ENCODE results near the gene ACTR1A. TPM values are rescaled to one million over a fixed set of nuclear protein-coding genes. Genes with fewer than 3 reads are reported as not detected.
A peak's percentile ranks its signal among the peaks of the same experiment; 100 is the strongest.
"Not testable (repeated sequence)": the region's sequence is repeated elsewhere in the genome, so short reads cannot be mapped to it uniquely, and the experiment has no call there.

ACTR1A gene
- total RNA-seq, 1 experiment from 2014 or later: 128 TPM

DNA sequence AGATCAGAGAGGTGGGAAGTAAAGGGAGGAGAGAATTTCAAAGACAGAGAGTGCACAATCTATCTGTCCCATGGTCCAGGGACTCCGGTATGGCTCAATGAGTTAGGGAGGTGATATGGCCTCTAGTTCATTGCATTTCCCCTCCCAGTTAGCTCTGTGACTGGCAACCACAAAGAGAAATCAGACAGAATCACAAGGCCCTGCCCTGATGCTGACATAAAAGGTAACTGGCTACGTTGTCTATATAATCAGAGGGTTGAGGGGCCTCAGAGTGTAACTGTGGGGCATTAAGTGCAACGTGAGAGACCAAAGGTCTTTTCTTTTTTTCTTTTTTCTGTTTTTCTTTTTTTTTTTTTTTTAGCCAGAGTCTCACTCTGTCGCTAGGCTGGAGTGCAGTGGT is 43.9 kb downstream of the ACTR1A start:
- ChIA-PET CTCF (no interaction called here), POLR2A (ENCODE audit: low non-redundant PET) (no interaction called here)
- DNase-seq (ENCODE audit: low spot score): no peak
- peaks cover 6% of the 10 kb centered on the region for H3K4me1 ChIP-seq (ENCODE audit: insufficient read depth, low read length, poor library complexity, severe bottlenecking)
- H3K27me3 ChIP-seq (replicated peaks; ENCODE audit: insufficient read depth, low read depth, low read length, poor library complexity): no peaks in the 10 kb centered on the region
- H3K9me3 ChIP-seq (ENCODE audit: low read depth, low read length, poor library complexity, severe bottlenecking): no peaks in the 10 kb centered on the region
- no peak overlapping the region for H3K4me3 ChIP-seq (ENCODE audit: low read depth, low read length, poor library complexity, severe bottlenecking)
- BruUV-seq (replicated peaks): no TSS peak
- H3K27ac ChIP-seq (ENCODE audit: low read depth, low read length, poor library complexity, severe bottlenecking): no peak overlapping the region
- H3K36me3 ChIP-seq (ENCODE audit: insufficient read depth, low read length, poor library complexity, severe bottlenecking): peaks cover 10% of the 10 kb centered on the region
- TF ChIP-seq EZH2 (IDR thresholded peaks at IDR 0.05; ENCODE audit: borderline replicate concordance, low read depth, low read length, poor library complexity, severe bottlenecking): no peak
- TF ChIP-seq, protein P1, sequence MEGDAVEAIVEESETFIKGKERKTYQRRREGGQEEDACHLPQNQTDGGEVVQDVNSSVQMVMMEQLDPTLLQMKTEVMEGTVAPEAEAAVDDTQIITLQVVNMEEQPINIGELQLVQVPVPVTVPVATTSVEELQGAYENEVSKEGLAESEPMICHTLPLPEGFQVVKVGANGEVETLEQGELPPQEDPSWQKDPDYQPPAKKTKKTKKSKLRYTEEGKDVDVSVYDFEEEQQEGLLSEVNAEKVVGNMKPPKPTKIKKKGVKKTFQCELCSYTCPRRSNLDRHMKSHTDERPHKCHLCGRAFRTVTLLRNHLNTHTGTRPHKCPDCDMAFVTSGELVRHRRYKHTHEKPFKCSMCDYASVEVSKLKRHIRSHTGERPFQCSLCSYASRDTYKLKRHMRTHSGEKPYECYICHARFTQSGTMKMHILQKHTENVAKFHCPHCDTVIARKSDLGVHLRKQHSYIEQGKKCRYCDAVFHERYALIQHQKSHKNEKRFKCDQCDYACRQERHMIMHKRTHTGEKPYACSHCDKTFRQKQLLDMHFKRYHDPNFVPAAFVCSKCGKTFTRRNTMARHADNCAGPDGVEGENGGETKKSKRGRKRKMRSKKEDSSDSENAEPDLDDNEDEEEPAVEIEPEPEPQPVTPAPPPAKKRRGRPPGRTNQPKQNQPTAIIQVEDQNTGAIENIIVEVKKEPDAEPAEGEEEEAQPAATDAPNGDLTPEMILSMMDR (conservative IDR thresholded peaks at IDR 0.05; ENCODE audit: low read depth, low read length): no peak
- intact Hi-C loops (cut with micrococcal nuclease; ENCODE audit: unreplicated experiment): no loop called here

DNA sequence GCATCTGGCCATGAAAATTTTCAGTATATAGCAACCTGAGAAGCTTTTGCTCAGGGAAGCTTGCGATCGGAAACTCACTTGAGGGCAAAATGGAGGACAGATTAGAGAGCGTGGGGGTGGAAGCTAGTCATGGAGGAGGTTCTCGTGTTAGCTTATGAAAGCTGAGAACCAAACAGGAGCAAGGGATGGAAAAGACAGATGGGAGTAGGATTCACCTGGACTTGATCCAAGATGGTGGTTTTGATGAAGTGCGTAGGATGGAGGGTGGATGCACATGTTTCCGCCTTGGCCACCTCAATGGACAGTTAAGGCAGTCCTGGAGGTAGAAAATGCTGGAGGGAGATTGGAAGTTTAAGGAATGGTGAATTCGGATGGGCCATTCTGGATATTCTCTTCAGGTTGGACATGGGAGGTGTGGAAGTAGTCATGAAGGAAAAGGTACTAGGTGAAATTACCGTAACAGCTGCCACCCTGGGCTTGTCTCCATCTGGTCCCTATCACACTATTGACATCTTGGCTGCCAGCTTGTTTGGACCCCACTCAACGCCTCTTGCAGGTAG is 44.8 kb downstream of the ACTR1A start:
- TF ChIP-seq, protein P1 (conservative IDR thresholded peaks at IDR 0.05; ENCODE audit: low read depth, low read length): no peak
- TF ChIP-seq EZH2 (IDR thresholded peaks at IDR 0.05; ENCODE audit: borderline replicate concordance, low read depth, low read length, poor library complexity, severe bottlenecking): no peak
- H3K27me3 ChIP-seq (replicated peaks; ENCODE audit: insufficient read depth, low read depth, low read length, poor library complexity): no peaks in the 10 kb centered on the region
- ChIA-PET POLR2A (ENCODE audit: low non-redundant PET) (interaction anchor here (0.6 kb wide), 2 partner anchors 121 to 297 kb away, joined by 3 to 4 read pairs; no protein-coding TSS in a partner anchor), CTCF (no interaction called here)
- DNase-seq (ENCODE audit: low spot score): no peak
- no TSS peak for BruUV-seq (replicated peaks)
- H3K9me3 ChIP-seq (ENCODE audit: low read depth, low read length, poor library complexity, severe bottlenecking): no peaks in the 10 kb centered on the region
- peaks cover 6% of the 10 kb centered on the region for H3K4me1 ChIP-seq (ENCODE audit: insufficient read depth, low read length, poor library complexity, severe bottlenecking)
- H3K27ac ChIP-seq (ENCODE audit: low read depth, low read length, poor library complexity, severe bottlenecking): no peak overlapping the region
- H3K4me3 ChIP-seq (ENCODE audit: low read depth, low read length, poor library complexity, severe bottlenecking): no peak overlapping the region
- H3K36me3 ChIP-seq (ENCODE audit: insufficient read depth, low read length, poor library complexity, severe bottlenecking): peaks cover 13% of the 10 kb centered on the region
- intact Hi-C loops (cut with micrococcal nuclease; ENCODE audit: unreplicated experiment): no loop called here

DNA sequence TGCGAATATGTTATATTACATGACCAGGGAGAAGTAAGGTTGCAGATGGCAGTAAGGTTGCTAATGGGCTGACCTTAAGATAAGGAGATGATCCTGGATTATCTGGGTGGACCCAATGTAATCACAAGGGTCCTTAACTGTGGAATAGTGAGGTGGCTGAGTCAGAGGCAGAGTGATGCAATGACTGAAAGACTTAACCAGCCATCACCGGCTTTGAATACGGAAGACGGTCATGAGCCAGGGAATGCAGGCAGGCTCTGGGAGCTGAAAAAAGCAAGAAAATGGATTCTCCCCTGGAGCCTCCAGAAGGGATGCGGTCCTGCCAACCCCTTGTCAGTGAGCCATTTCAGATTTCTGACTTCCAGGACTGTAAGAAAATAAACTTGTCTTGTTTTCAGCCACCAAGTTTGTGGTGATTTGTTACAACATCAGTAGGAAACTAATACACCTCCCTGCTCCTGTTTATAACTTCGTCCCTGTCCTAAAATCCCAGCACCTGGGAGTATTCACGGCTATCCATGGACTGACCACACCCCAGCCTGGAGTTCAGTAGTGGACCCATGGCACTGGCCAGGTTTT is 46.5 kb downstream of the ACTR1A start:
- Histone ChIP-seq H3K27ac (ENCODE audit: low read depth, low read length, poor library complexity, severe bottlenecking) (peak overlapping the region; percentile 60), H3K4me3 (ENCODE audit: low read depth, low read length, poor library complexity, severe bottlenecking) (no peak overlapping the region), H3K27me3 (replicated peaks; ENCODE audit: insufficient read depth, low read depth, low read length, poor library complexity) (no peaks in the 10 kb centered on the region), H3K36me3 (ENCODE audit: insufficient read depth, low read length, poor library complexity, severe bottlenecking) (peaks cover 15% of the 10 kb centered on the region), H3K9me3 (ENCODE audit: low read depth, low read length, poor library complexity, severe bottlenecking) (no peaks in the 10 kb centered on the region), H3K4me1 (ENCODE audit: insufficient read depth, low read length, poor library complexity, severe bottlenecking) (peaks cover 6% of the 10 kb centered on the region)
- BruUV-seq (replicated peaks): no TSS peak
- POLR2A ChIA-PET (ENCODE audit: low non-redundant PET): no interaction called here
- intact Hi-C loops (cut with micrococcal nuclease; ENCODE audit: unreplicated experiment): no loop called here
- peak; percentile 49 for DNase-seq (ENCODE audit: low spot score)
- no peak for TF ChIP-seq EZH2 (IDR thresholded peaks at IDR 0.05; ENCODE audit: borderline replicate concordance, low read depth, low read length, poor library complexity, severe bottlenecking)
- TF ChIP-seq, protein P1 (conservative IDR thresholded peaks at IDR 0.05; ENCODE audit: low read depth, low read length): no peak
- CTCF ChIA-PET: no interaction called here

DNA sequence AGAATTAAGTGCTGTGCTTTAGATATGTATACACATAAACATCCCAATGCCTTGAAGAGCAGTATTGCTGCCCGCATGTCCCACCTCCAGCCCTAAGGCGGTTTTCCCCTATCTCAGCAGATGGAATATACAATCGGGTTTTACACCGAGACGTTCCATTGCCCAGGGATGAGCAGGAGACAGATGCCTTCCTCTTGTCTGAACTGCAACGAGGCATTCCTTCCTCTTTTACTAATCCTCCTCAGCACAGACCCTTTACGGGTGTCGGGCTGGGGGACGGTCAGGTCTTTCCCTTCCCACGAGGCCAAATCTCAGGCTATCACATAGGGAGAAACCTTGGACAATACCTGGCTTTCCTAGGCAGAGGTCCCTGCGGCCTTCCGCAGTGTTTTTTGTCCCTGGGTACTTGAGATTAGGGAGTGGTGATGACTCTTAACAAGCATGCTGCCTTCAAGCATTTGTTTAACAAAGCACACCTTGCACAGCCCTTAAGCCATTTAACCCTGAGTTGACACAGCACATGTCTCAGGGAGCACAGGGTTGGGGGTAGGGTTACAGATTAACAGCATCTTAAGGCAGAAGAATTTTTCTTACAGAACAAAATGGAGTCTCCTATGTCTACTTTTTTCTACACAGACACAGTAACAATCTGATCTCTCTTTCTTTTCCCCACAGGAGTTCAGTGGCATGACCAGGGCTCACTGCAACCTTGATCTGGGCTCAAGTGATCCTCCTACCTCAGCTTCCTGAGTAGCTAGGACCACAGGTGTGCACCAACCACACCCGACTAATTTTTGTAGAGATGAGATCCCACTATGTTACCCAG is 47.6 kb downstream of the ACTR1A start:
- POLR2A ChIA-PET (ENCODE audit: low non-redundant PET); BruUV-seq (replicated peaks); H3K4me1 ChIP-seq (ENCODE audit: insufficient read depth, low read length, poor library complexity, severe bottlenecking); H3K9me3 ChIP-seq (ENCODE audit: low read depth, low read length, poor library complexity, severe bottlenecking); H3K27me3 ChIP-seq (replicated peaks; ENCODE audit: insufficient read depth, low read depth, low read length, poor library complexity); intact Hi-C loops (cut with micrococcal nuclease; ENCODE audit: unreplicated experiment); CTCF ChIA-PET; H3K4me3 ChIP-seq (ENCODE audit: low read depth, low read length, poor library complexity, severe bottlenecking); DNase-seq (ENCODE audit: low spot score): not testable (repeated sequence)
- peak overlapping the region; percentile 60 for H3K27ac ChIP-seq (ENCODE audit: low read depth, low read length, poor library complexity, severe bottlenecking)
- peaks cover 15% of the 10 kb centered on the region for H3K36me3 ChIP-seq (ENCODE audit: insufficient read depth, low read length, poor library complexity, severe bottlenecking)
